Inflammatory macrophage treated with lipopolysaccharide for 4 hours (primary cell): ENCODE data around the gene DOLK.
"Not testable (repeated sequence)": the region's sequence is repeated elsewhere in the genome, so short reads cannot be mapped to it uniquely, and the experiment has no call there.

ENCODE experiments used
- DNase-seq: peaks from one replicate; pipeline ENCODE4 v3.0.0-alpha.2; 2020

DOLK gene

GRCh38 chr9:128947527-128948301 lies at the start of gene DOLK, which contains the start of gene NUP188:
Gene DOLK, minus strand, starts transcription at chr9:128947603. Its CDS starts 300 bp downstream, at chr9:128947303.
Gene NUP188, plus strand, starts transcription at chr9:128947699. Its CDS starts 21 bp downstream, at chr9:128947720.
- DNase-seq = peak; percentile 95

DNA sequence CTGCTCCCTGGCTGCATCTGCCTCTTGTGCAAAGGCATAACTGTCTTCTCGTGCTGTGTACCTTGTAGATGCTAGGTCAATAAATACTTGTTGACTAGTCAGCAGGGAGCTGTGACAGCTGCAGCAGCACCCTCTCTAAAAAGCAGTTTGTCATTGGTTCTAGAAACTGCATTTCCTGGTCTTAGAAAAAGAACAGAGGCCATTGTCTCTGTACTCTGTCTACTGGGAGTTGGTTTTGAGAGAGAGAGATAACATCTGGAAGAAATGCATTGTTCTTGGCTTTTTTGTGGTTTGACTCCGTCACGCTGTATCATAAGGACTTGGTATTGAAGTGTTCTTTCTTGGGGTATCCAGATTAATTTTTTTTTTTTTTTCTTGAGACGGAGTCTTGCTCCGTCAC lies 48.4 kb upstream of the DOLK start:
- DNase-seq = no peak

GRCh38 chr9:128992995-128993394 lies 45.6 kb upstream of the DOLK start:
- no peak for DNase-seq

GRCh38 chr9:128987805-128988204 lies 40.4 kb upstream of the DOLK start:
- DNase-seq = no peak

- no peak for DNase-seq
Observed at GRCh38 chr9:128986671-128987070, 39.3 kb upstream of the DOLK start.

DNA sequence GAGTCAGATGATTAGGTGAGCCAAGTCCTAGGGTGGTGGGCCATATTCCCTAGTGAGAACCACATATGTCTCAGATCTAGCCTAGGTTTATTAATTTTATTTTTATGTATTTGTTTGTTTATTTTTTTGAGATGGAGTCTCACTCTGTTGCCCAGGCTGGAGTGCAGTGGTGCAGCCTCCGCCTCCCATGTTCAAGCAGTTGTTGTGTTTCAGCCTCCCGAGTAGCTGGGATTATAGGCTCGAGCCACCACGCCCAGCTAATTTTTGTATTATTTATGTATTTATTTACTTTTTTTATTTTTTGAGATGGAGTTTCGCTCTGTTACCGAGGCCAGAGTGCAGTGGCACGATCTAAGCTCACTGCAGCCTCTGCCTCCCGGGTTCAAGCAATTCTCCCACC lies 36.1 kb upstream of the DOLK start:
- no peak for DNase-seq

GRCh38 chr9:128979111-128979510 lies 31.7 kb upstream of the DOLK start:
- DNase-seq = no peak

GRCh38 chr9:128972956-128973355 lies 25.6 kb upstream of the DOLK start:
- no peak for DNase-seq

DNA sequence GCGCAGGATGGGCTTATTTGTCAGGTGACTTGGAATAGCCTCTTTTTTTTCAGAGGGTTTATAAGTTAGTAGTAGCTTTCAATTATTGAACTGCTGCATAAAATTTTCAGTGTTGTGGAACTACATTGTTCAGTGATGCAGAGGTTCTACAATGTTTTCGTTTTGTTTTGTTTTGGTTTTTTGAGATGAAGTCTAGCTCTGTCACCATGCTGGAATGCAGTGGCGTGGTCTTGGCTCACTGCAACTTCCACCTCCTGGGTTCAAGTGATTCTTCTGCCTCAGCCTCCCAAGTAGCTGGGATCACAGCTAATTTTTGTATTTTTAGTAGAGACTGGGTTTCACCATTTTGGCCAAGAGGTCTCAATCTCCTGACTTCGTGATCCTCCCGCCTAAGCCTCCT lies 22.1 kb upstream of the DOLK start:
- DNase-seq = no peak

- not testable (repeated sequence) for DNase-seq
Observed at GRCh38 chr9:128961403-128961802, 14.0 kb upstream of the DOLK start.

DNA sequence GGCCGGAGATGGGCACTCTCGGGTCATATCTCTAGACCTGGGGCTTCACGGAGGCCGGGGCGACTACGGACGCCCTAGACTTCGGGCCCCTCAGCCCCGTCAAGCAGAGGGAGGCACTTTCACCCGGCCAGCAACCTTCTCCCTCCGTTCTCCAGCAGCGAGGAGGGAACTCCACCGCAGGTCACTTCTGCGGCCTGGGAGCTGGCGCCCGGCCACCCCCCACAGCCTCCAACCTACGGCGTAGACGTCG lies 201 bp downstream of the DOLK start:
- no peak for DNase-seq

DNA sequence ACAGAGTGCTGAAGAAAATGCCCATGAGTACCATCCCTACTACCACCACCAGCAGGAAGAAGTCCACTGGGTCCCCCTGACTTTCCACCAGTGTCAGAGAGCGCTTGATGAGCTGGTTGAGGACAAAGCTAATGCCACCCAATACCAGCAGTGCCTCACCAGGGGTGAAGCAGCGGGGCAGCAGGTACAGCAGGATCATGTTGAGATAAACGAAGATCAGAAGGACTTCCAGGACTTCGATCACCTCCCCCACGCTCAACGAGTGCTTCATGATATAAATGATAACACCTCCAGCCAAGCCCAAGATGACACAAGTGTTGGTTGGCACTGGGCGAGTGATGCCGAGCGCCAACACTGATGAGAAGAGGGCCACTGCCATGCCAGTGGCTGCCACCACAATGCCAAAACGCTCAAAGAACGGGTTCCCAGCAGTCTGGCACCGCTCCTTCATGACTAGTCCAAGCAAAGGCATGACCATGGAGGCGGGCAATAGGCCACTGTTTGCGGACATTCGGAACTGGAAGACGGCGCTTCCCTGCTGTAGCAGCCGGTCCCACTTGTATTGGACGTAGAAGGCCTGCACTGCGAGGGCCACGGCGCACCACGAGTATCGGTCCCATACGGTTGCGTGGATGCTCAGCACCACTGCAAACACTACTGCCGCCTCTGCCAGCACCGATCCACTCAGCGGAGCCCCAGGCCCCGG lies 679 bp downstream of the DOLK start:
- DNase-seq = peak; percentile 6

DNA sequence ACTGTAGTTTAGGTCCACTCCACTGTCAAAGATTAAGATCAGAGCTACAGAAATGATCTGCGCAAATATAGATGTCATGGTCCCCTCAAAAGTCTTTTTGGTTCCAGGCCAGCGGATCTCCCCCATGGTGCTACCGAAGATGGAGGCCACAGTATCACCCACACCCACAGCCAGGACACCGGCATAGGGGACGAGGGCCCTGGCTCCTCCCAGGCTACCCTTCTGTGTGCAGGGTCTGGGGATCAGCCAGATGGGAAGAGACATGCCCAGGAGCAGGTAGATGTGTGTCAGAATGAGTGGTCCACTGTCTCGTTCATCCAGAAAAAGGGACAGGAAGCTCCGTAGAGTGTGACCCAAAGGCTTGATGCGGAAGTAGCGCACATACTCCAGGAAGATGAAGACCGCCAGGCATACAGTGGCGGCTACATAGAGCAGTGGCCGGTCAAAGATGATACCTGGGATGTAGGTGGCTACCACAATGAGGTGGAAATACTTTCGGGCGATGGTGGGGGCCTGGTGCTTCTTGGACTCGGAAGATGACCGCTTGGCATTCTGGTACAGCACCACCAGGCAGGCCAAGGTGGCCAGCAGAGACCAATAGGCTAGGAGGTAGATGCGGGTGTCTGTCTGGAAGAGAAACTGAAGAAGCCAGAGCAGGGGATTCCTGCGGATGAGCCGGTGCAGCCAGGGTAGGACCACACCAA lies 1.5 kb downstream of the DOLK start:
- no peak for DNase-seq

DNA sequence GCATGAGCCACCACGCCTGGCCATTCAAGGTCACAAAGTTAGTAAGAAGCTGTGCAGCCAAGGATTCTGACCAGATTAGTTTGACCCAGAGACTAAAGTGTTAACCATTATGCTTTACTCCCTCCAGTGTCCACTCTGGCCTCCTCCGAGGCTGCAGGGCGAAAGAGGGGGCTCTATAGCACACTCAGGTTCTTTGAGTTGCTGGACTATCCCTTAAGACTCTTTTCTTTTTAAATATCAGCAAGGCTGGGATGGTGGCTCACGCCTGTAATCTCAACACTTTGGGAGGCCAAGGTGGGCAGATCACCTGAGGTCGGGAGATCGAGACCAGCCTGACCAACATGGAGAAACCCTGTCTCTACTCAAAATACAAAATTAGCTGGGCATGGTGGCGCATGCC lies 2.4 kb downstream of the DOLK start:
- not testable (repeated sequence) for DNase-seq

DNA sequence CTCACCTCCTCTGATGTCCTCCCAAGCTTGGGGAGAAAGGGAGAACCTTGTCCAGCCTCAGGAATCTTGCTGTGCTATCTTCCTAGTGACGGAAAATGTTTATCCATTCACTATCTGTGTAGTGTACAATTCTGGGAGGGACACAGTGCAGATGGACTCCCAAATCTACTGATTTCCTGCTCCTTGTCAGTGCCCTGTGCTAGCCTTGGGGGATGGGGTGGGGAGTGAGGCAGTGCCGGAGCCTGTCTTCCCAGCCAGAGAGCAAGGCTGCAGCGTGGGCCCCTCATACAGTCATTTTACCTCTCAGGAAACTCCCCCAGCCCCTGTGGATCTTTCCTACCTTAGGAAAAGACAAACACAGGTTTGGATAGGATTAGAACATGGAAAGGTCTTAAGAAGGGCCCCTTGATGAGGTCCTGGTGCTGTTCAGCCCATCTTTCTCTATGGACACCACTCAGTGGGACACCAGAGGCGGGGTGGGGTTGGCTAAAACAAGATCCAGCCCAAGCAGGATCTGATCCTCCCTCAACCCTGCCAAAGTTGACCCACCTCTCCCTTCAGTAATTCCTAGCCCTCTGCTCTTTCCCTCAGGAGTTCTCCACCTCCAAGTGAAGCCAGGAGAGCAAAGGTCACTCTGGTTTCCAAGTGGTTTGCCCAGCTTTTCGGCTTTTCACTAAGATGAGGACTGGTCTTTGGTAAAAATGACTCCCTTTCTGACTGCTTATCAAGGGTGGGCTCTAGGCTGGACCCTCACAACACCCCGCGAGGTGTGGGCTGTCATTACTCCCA lies 3.4 kb downstream of the DOLK start:
- no peak for DNase-seq

DNA sequence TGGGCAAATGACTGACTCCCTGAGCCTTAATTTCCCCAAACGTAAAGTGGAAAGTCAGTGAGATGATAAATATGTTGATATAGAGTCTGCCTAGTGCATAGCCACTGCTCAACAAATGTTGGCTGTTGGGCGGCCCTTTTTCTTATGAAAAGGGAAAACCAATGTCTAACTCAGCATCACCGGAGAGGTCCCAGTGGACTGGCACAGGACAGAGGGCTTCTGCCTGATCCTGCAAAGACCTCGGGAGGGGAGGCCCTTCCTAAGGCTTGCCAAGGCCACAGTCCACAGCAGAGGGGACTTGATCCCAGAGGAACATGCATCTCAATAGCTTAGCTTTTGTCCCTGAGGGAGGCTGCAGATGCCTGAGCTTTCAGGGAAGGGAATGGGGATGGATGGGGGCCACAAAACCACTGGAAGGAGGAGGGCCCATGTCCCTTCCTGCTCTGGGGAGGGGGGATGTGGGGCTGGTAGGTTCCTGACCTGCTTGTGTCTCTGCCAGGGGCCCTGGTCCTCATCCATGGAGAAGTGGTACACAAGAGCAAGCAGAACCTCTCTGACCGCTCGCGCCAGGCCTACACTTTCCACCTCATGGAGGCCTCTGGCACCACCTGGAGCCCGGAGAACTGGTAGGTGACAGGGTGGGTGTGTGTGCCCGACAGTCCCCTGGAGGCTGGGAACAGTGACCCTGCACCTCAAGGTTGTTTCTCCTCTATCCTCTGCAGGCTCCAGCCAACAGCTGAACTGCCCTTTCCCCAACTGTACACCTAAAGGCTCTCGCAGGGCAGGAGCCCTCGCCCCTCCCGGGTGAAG lies 6.3 kb downstream of the DOLK start:
- no peak for DNase-seq

- no peak for DNase-seq
Observed at GRCh38 chr9:128940271-128940921, 7.0 kb downstream of the DOLK start.

DNA sequence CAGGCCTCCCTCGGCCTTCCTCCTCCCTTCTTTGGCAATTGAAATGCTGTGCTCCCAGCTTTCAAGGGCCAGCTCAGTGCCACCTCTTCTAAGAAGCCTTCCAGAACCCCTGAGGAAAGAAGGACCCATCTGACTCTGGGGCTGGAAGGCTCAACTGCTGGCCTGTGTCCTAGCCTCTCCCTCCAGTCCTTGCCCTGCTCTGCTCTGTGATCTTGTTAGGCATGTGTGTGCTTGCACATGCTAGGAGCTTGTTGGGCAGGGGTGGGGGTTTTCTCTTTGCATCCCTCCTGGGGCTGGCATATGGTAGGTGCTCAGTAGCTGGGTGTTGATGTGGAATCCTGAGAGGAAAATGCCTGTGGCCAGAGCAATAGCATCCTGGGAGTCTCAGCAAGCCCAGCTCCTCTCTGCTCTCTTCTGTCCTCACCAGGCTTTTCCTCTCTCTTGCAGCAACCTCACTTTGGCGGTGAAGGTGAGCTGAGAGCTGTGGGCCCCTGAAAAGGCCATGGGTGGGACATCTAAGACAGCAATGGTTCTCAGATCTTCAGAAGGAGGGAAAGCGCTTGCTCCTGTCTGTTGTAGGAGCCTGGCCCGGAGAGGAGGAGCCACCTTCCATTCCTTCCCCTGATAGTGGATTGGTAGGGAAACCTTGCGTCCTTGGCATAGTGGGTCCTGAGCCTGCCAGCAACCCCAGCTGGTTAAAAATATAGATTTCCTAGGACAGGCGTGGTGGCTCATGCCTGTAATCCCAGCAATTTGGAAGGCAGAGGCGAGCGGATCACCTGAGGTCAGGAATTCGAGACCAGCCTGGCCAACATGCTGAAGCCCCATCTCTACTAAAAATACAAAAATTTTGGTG lies 9.9 kb downstream of the DOLK start:
- DNase-seq = no peak

- no peak for DNase-seq
Observed at GRCh38 chr9:128936171-128936865, 11.1 kb downstream of the DOLK start.

DNA sequence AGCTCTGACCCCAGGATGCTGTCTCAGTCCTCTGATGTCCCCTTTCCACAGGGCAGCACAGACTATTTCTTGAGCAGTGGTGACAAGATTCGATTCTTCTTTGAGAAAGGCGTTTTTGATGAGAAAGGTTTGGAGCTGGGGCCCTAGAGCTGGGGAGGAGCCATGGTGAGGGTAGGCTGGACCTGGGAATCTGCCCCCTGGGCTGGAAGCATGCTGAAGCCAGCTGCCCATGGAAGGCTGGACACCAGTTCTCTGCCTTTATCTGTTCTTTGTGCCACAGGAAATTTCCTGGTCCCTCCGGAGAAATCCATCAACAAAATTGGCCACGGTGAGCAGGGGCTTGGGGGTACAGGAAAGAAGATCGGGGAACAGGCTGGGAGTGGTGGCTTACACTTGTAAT lies 13.7 kb downstream of the DOLK start:
- DNase-seq = no peak
